Posterior cingulate gyrus (tissue), 11 donors: ENCODE results near the gene SLC24A1.
A peak's percentile ranks its signal among the peaks of the same experiment; 100 is the strongest.
"Not testable (repeated sequence)": the region's sequence is repeated elsewhere in the genome, so short reads cannot be mapped to it uniquely, and the experiment has no call there.

ENCODE experiments used
- DNase-seq, 10 donors: peaks; one replicate each; pipeline versions ENCODE4 v3.0.0 to v3.0.0-alpha.2; 2020 to 2021; ENCODE audit warnings: mixed read lengths in 3 of 10
- intact Hi-C: fragments of 100-400 bp; cut with DNase I; formaldehyde crosslinking; loops from one replicate; pipeline ENCODE4 v1.15.1; 2023

The SLC24A1 gene

GRCh38 chr15:65615887-65616286 is 5.9 kb upstream of the SLC24A1 start:
- intact Hi-C loops, result loop anchor here (10.0 kb wide), 1 partner anchor 81 kb away; the partner anchor contains the start of gene HACD3
- not testable (repeated sequence) for DNase-seq

GRCh38 chr15:65618560-65619109 is 3.1 kb upstream of the SLC24A1 start:
- DNase-seq, result no peak
- intact Hi-C loops, result loop anchor here (10.0 kb wide), 1 partner anchor 84 kb away; the partner anchor contains the start of gene HACD3

- no peak for DNase-seq
- intact Hi-C loops, result loop anchor here (10.0 kb wide), 1 partner anchor 85 kb away; the partner anchor contains the start of gene HACD3
These were observed 2.0 kb upstream of the SLC24A1 start for GRCh38 chr15:65619626-65620290.

GRCh38 chr15:65620833-65621232 is 905 bp upstream of the SLC24A1 start:
- no peak for DNase-seq
- intact Hi-C loops, result no loop called here

GRCh38 chr15:65623103-65623502 is 1.4 kb downstream of the SLC24A1 start:
- no peak for DNase-seq
- intact Hi-C loops, result no loop called here

- intact Hi-C loops, result no loop called here
- no peak for DNase-seq
These were observed 5.1 kb downstream of the SLC24A1 start for GRCh38 chr15:65626856-65627255.

- intact Hi-C loops, result no loop called here
- no peak for DNase-seq
These were observed 7.8 kb downstream of the SLC24A1 start for GRCh38 chr15:65629548-65629947.

GRCh38 chr15:65630760-65631159 is 9.0 kb downstream of the SLC24A1 start:
- DNase-seq, result no peak
- intact Hi-C loops, result loop anchor here (10.0 kb wide), 1 partner anchor 664 kb away; the partner anchor contains the start of gene DIS3L

- intact Hi-C loops, result loop anchor here (10.0 kb wide), 1 partner anchor 663 kb away; the partner anchor contains the start of gene DIS3L
- DNase-seq, result no peak
These were observed 9.8 kb downstream of the SLC24A1 start for GRCh38 chr15:65631503-65631902.

GRCh38 chr15:65632780-65633375 is 11.1 kb downstream of the SLC24A1 start:
- intact Hi-C loops, result loop anchor here (10.0 kb wide), 1 partner anchor 662 kb away; the partner anchor contains the start of gene DIS3L
- DNase-seq, result no peak

GRCh38 chr15:65633752-65634151 is 12.0 kb downstream of the SLC24A1 start:
- DNase-seq, result no peak
- intact Hi-C loops, result loop anchor here (10.0 kb wide), 1 partner anchor 661 kb away; the partner anchor contains the start of gene DIS3L

GRCh38 chr15:65634356-65634755 is 12.6 kb downstream of the SLC24A1 start:
- intact Hi-C loops, result loop anchor here (10.0 kb wide), 1 partner anchor 660 kb away; the partner anchor contains the start of gene DIS3L
- DNase-seq, result no peak

GRCh38 chr15:65638109-65638508 is 16.4 kb downstream of the SLC24A1 start:
- intact Hi-C loops, result loop anchor here (2.0 to 10.0 kb wide), 2 partner anchors 219 to 657 kb away; partner anchors contain the start of gene DIS3L
- DNase-seq, result no peak

- intact Hi-C loops, result loop anchor here (2.0 to 10.0 kb wide), 2 partner anchors 218 to 656 kb away; partner anchors contain the start of gene DIS3L
- DNase-seq, result peak in 2 of 10 donors; percentile 13 to 37
These were observed 16.9 kb downstream of the SLC24A1 start for GRCh38 chr15:65638681-65639089.

GRCh38 chr15:65639509-65639908 is 17.8 kb downstream of the SLC24A1 start:
- intact Hi-C loops, result loop anchor here (2.0 to 10.0 kb wide), 2 partner anchors 217 to 655 kb away; partner anchors contain the start of gene DIS3L
- no peak for DNase-seq

GRCh38 chr15:65641768-65642475 is 20.2 kb downstream of the SLC24A1 start:
- DNase-seq, result peak in 1 of 10 donors; percentile 87
- intact Hi-C loops, result no loop called here

- intact Hi-C loops, result no loop called here
- no peak for DNase-seq
These were observed 20.9 kb downstream of the SLC24A1 start for GRCh38 chr15:65642594-65642993.

GRCh38 chr15:65644282-65644681 is 22.5 kb downstream of the SLC24A1 start:
- intact Hi-C loops, result no loop called here
- no peak for DNase-seq

- no peak for DNase-seq
- intact Hi-C loops, result no loop called here
These were observed 23.7 kb downstream of the SLC24A1 start for GRCh38 chr15:65645392-65645791.

GRCh38 chr15:65646486-65646885 is 24.7 kb downstream of the SLC24A1 start:
- intact Hi-C loops, result no loop called here
- DNase-seq, result no peak
